Ishikawa (cell line): Measurements from ENCODE around the gene NCOA6.

ENCODE experiments used
- CEBPB ChIP-seq: IDR thresholded peaks from 2 replicates; pipeline ENCODE4 v1.6.1; 2012
- EGR1 ChIP-seq: IDR thresholded peaks from 2 replicates; pipeline ENCODE4 v1.6.1; 2012
- EP300 ChIP-seq: IDR thresholded peaks from 2 replicates; pipeline ENCODE4 v1.6.1; 2012; ENCODE audit warnings: borderline replicate concordance
- MAX ChIP-seq: IDR thresholded peaks from 2 replicates; pipeline ENCODE4 v1.6.1; 2012
- NFIC ChIP-seq: IDR thresholded peaks from 2 replicates; pipeline ENCODE4 v1.6.1; 2012
- RAD21 ChIP-seq: IDR thresholded peaks from 2 replicates; pipeline ENCODE4 v1.6.1; 2012; ENCODE audit warnings: low read depth
- TCF12 ChIP-seq: IDR thresholded peaks from 2 replicates; pipeline ENCODE4 v1.6.1; 2012; ENCODE audit warnings: low read depth
- TEAD4 ChIP-seq: IDR thresholded peaks from 2 replicates; pipeline ENCODE4 v1.6.1; 2012
- USF1 ChIP-seq: IDR thresholded peaks from 2 replicates; pipeline ENCODE4 v1.6.1; 2012
- YY1 ChIP-seq: IDR thresholded peaks from 2 replicates; pipeline ENCODE4 v1.6.1; 2012; ENCODE audit warnings: low read depth
- ZBTB7A ChIP-seq: IDR thresholded peaks from 2 replicates; pipeline ENCODE4 v1.6.1; 2012; ENCODE audit warnings: low read depth
- TF ChIP-seq, protein P1 (sequence below): IDR thresholded peaks from 2 replicates; pipeline ENCODE4 v1.6.1; 2012; ENCODE audit warnings: low read depth, mild to moderate bottlenecking

DNA sequence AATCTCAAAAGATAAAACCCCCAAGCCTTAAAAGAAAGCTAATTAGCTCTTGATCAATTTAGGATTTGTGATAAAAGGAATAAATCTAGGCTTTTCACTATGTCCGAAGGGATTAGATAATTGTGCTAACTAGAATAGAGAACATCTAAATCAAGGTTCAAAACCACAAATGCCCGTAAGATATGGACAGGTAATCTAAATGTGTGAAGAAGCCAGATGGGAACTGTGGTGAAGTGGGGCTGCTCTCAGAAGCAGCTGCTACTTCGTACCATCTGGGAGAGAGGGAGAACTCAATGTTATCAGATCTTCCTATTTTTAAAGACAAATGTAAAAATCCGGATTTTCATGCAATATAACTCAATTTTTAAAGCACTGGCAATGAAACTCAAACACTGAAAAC lies 44.2 kb downstream of the NCOA6 start:
- TF ChIP-seq, protein P1, sequence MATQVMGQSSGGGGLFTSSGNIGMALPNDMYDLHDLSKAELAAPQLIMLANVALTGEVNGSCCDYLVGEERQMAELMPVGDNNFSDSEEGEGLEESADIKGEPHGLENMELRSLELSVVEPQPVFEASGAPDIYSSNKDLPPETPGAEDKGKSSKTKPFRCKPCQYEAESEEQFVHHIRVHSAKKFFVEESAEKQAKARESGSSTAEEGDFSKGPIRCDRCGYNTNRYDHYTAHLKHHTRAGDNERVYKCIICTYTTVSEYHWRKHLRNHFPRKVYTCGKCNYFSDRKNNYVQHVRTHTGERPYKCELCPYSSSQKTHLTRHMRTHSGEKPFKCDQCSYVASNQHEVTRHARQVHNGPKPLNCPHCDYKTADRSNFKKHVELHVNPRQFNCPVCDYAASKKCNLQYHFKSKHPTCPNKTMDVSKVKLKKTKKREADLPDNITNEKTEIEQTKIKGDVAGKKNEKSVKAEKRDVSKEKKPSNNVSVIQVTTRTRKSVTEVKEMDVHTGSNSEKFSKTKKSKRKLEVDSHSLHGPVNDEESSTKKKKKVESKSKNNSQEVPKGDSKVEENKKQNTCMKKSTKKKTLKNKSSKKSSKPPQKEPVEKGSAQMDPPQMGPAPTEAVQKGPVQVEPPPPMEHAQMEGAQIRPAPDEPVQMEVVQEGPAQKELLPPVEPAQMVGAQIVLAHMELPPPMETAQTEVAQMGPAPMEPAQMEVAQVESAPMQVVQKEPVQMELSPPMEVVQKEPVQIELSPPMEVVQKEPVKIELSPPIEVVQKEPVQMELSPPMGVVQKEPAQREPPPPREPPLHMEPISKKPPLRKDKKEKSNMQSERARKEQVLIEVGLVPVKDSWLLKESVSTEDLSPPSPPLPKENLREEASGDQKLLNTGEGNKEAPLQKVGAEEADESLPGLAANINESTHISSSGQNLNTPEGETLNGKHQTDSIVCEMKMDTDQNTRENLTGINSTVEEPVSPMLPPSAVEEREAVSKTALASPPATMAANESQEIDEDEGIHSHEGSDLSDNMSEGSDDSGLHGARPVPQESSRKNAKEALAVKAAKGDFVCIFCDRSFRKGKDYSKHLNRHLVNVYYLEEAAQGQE = no peak
- TF ChIP-seq YY1 (no peak), EP300 (no peak), RAD21 (no peak), TEAD4 (no peak), MAX (no peak), CEBPB (no peak), EGR1 (no peak), ZBTB7A (no peak), TCF12 (no peak), NFIC (no peak), USF1 (no peak)
